Nephron (organoid): ENCODE data around the gene GJB3.
A peak's percentile ranks its signal among the peaks of the same experiment; 100 is the strongest.

Experiments
- H3K27ac Mint-ChIP-seq, 3 experiments: 2 replicates each; pipeline ENCODE4 v1.8.0; 2020; ENCODE audit warnings: mixed read lengths in 3 of 3, mild to moderate bottlenecking in 2 of 3, moderate library complexity in 1 of 3
- H3K27me3 Mint-ChIP-seq: 2 replicates; pipeline ENCODE4 v1.8.0; 2021; ENCODE audit warnings: low read depth, mild to moderate bottlenecking, moderate library complexity, mixed read lengths
- H3K36me3 Mint-ChIP-seq: 2 replicates; pipeline ENCODE4 v1.8.0; 2020; ENCODE audit warnings: low read depth, mixed read lengths
- H3K4me1 Mint-ChIP-seq: 2 replicates; pipeline ENCODE4 v1.8.0; 2020; ENCODE audit warnings: mixed read lengths
- H3K4me3 Mint-ChIP-seq, 3 experiments: 2 replicates each; pipeline ENCODE4 v1.8.0; 2020; ENCODE audit warnings: mild to moderate bottlenecking in 3 of 3, mixed read lengths in 3 of 3, moderate library complexity in 2 of 3
- H3K9me3 Mint-ChIP-seq: 2 replicates; pipeline ENCODE4 v1.8.0; 2020; ENCODE audit warnings: mixed read lengths
- CTCF ChIP-seq, 3 experiments: fragments of 200-600 bp; sonication (generic); IDR thresholded peaks; one replicate each; pipeline ENCODE4 v1.5.0; 2021; ENCODE audit warnings: antibody characterized with exemption in 3 of 3; ENCODE audit not compliant: unreplicated experiment in 3 of 3

Gene GJB3

GRCh38 chr1:34784751-34785221 is 3.8 kb downstream of the GJB3 start:
- TF ChIP-seq CTCF (IDR thresholded peaks at IDR 0.05; ENCODE audit: unreplicated experiment in 3 of 3) = no peak
- peaks cover 5% of the 10 kb centered on the region for H3K4me1 Mint-ChIP-seq
- H3K4me3 Mint-ChIP-seq = no peak overlapping the region
- H3K36me3 Mint-ChIP-seq = no peaks in the 10 kb centered on the region
- peaks cover 70% of the 10 kb centered on the region for H3K27me3 Mint-ChIP-seq
- no peak overlapping the region for H3K27ac Mint-ChIP-seq
- H3K9me3 Mint-ChIP-seq = no peaks in the 10 kb centered on the region

DNA sequence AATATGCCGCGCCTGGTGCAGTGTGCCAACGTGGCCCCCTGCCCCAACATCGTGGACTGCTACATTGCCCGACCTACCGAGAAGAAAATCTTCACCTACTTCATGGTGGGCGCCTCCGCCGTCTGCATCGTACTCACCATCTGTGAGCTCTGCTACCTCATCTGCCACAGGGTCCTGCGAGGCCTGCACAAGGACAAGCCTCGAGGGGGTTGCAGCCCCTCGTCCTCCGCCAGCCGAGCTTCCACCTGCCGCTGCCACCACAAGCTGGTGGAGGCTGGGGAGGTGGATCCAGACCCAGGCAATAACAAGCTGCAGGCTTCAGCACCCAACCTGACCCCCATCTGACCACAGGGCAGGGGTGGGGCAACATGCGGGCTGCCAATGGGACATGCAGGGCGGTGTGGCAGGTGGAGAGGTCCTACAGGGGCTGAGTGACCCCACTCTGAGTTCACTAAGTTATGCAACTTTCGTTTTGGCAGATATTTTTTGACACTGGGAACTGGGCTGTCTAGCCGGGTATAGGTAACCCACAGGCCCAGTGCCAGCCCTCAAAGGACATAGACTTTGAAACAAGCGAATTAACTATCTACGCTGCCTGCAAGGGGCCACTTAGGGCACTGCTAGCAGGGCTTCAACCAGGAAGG is 4.3 kb downstream of the GJB3 start:
- Mint-ChIP-seq H3K4me3 (no peak overlapping the region), H3K27ac (no peak overlapping the region)

GRCh38 chr1:34785875-34786470 is 5.0 kb downstream of the GJB3 start:
- Mint-ChIP-seq H3K4me1 (peaks cover 5% of the 10 kb centered on the region), H3K4me3 (no peak overlapping the region), H3K9me3 (no peaks in the 10 kb centered on the region), H3K36me3 (no peaks in the 10 kb centered on the region), H3K27me3 (peaks cover 69% of the 10 kb centered on the region), H3K27ac (no peak overlapping the region)
- no peak for TF ChIP-seq CTCF (IDR thresholded peaks at IDR 0.05; ENCODE audit: unreplicated experiment in 3 of 3)

More for the DNA sequence above, 4.3 kb downstream of the GJB3 start:
- Mint-ChIP-seq H3K4me1 (peaks cover 5% of the 10 kb centered on the region), H3K9me3 (no peaks in the 10 kb centered on the region), H3K36me3 (no peaks in the 10 kb centered on the region), H3K27me3 (peaks cover 70% of the 10 kb centered on the region)
- TF ChIP-seq CTCF (IDR thresholded peaks at IDR 0.05; ENCODE audit: unreplicated experiment in 3 of 3) = no peak

DNA sequence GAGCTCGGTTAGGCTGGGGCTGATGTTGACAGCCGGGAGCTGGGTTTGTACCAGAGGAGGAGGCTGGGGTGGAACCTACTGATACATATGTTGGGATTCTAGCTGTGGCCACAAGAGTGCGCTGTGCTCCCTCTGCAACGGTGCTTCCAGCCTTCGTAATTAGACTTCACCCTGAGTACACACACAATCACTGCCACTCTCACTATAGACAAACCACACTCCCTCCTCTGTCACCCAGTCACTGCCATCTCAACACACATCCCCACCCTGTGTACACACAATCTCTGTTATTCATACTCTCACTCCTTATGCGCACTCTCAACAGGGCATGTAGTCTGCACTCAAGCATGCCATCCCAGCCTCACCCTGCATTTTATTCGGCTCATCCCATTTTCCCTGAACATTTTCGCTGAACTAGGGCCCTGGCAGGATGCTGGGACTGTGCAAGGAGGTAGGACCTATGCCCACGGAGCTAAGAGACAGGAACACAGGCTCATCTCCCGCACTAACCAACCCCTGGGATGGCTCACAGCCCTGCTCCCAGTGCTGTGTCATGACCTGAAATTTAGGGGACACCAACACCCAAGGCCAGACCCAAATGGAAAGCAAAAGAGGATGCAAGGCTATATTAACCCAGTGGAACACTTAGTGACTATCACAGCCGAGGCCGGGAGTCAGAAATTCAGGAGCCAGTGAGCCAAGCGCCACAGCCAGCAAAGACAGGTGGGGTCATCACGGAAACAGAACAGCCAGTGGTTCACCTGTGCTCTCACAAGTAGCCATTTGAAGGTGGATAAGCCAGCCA is 5.7 kb downstream of the GJB3 start:
- H3K27me3 Mint-ChIP-seq = peaks cover 69% of the 10 kb centered on the region
- no peak overlapping the region for H3K4me3 Mint-ChIP-seq
- no peaks in the 10 kb centered on the region for H3K36me3 Mint-ChIP-seq
- H3K27ac Mint-ChIP-seq = no peak overlapping the region
- TF ChIP-seq CTCF (IDR thresholded peaks at IDR 0.05; ENCODE audit: unreplicated experiment in 3 of 3) = peak; percentile 74 to 83 (median 76)
- peaks cover 5% of the 10 kb centered on the region for H3K4me1 Mint-ChIP-seq
- no peaks in the 10 kb centered on the region for H3K9me3 Mint-ChIP-seq

DNA sequence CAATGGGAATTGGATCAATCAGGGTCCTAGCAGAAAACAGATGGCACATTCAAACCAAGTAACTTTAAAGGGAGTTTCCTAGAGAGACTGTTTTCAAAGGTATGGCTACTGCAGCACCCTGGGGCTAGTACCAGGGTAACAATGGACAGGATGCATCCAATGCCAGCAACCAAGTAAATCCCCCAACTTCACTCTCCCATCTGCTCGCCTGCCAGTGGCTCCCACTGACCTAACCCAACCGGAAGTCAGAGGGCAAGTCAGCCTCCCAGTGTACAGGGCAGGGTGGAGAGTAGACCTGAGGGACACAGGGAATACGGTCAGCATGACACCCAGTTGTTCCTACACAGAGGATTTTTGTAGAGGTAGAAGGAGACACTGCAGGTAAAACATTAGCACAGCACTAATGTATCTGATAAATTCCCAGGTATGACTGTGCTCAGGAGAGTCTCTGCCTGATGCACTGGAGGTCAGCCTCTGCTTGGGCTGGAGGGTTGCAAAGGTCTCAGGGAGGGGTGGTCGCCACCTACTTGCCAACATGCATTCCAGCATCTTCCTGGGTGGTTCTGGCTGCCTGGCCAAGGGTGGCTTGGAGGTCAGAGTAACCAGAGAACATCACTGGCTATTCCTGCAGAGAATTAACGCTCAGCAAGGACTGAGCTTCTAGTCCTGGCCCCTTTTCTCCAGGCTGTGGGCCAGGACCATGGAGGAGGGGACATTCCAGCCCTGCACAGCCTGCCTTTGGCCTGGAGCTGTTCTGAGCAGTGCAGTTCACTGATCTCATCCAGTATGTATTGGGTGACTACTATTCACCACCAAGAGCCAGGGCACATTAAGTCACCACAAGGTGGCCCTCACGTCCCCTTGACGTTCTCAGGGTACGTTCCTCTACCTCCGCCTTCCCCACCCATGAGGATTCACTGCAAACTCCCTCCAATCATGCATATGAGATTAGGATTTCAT is 6.7 kb downstream of the GJB3 start:
- TF ChIP-seq CTCF (IDR thresholded peaks at IDR 0.05; ENCODE audit: unreplicated experiment in 3 of 3) = no peak
- peaks cover 69% of the 10 kb centered on the region for H3K27me3 Mint-ChIP-seq

More for the DNA sequence above, 6.7 kb downstream of the GJB3 start:
- Mint-ChIP-seq H3K27ac (no peak overlapping the region), H3K36me3 (no peaks in the 10 kb centered on the region), H3K4me1 (peaks cover 5% of the 10 kb centered on the region), H3K4me3 (no peak overlapping the region), H3K9me3 (no peaks in the 10 kb centered on the region)
